C4-2B (cell line): Measurements from ENCODE around the gene KEAP1.
"Not testable (repeated sequence)": the region's sequence is repeated elsewhere in the genome, so short reads cannot be mapped to it uniquely, and the experiment has no call there.

Experiments
- H3K27ac ChIP-seq: fragments of 450-650 bp; 2 replicates; pipeline ENCODE4 v1.5.1; 2017
- CTCF ChIP-seq: fragments of 450-650 bp; conservative IDR thresholded peaks from 2 replicates; pipeline ENCODE4 v1.5.1; 2017; ENCODE audit warnings: mild to moderate bottlenecking
- ZFX ChIP-seq: fragments of 450-650 bp; IDR thresholded peaks from 2 replicates; pipeline ENCODE4 v1.6.1; 2017

The KEAP1 gene

GRCh38 chr19:10503002-10503789 lies at the start of gene KEAP1:
KEAP1 (minus strand) TSS chr19:10503356; CDS start chr19:10500033, 3,323 bp downstream.
- TF ChIP-seq CTCF (no peak), ZFX (no peak)
- H3K27ac ChIP-seq = peak within 1 kb of the TSS; percentile 100

- no peak for TF ChIP-seq CTCF
- no peak for TF ChIP-seq ZFX
- H3K27ac ChIP-seq = no peak overlapping the region
These were observed 49.4 kb upstream of the KEAP1 start for GRCh38 chr19:10552510-10553053.

- TF ChIP-seq ZFX (no peak), CTCF (no peak; the same call in 1 of the 2 replicates)
- H3K27ac ChIP-seq = no peak overlapping the region
These were observed 48.6 kb upstream of the KEAP1 start for GRCh38 chr19:10551698-10552301.

- not testable (repeated sequence) for H3K27ac ChIP-seq
These were observed 47.9 kb upstream of the KEAP1 start for GRCh38 chr19:10551006-10551405.

- TF ChIP-seq ZFX (no peak), CTCF (no peak)
- H3K27ac ChIP-seq = no peak overlapping the region
These were observed 47.2 kb upstream of the KEAP1 start for GRCh38 chr19:10550336-10550735.

GRCh38 chr19:10549733-10550132 lies 46.6 kb upstream of the KEAP1 start:
- H3K27ac ChIP-seq = no peak overlapping the region
- TF ChIP-seq ZFX (no peak), CTCF (no peak)

- no peak overlapping the region for H3K27ac ChIP-seq
- TF ChIP-seq CTCF (no peak), ZFX (no peak)
These were observed 45.7 kb upstream of the KEAP1 start for GRCh38 chr19:10548746-10549276.
